ENCODE data around the gene MARCHF4.

The MARCHF4 gene

GRCh38 chr2:216371721-216372702 lies at the start of gene MARCHF4:
Gene MARCHF4 (minus strand): TSS chr2:216372483. CDS start chr2:216370260, 2,223 bp downstream.
- peak; percentile 35 for ATAC-seq (ENCODE audit: low read depth)
- peaks cover 11% of the 10 kb centered on the region for H3K4me1 Mint-ChIP-seq
- peaks cover 2% of the 10 kb centered on the region for H3K36me3 Mint-ChIP-seq
- no peak within 1 kb of the TSS for H3K27ac Mint-ChIP-seq
- peaks cover 35% of the 10 kb centered on the region for H3K27me3 Mint-ChIP-seq
- H3K4me3 Mint-ChIP-seq: no peak within 1 kb of the TSS
- H3K9me3 Mint-ChIP-seq: peaks cover 1% of the 10 kb centered on the region
- peak; percentile 34 to 59 for DNase-seq (ENCODE audit: low spot score in 2 of 2)

GRCh38 chr2:216420367-216421101 lies 48.3 kb upstream of the MARCHF4 start:
- peaks cover 15% of the 10 kb centered on the region for H3K4me1 Mint-ChIP-seq
- no peaks in the 10 kb centered on the region for H3K27me3 Mint-ChIP-seq
- no peak overlapping the region for H3K4me3 Mint-ChIP-seq
- ATAC-seq (ENCODE audit: low read depth) (no peak), DNase-seq (ENCODE audit: low spot score in 2 of 2) (no peak)
- H3K27ac Mint-ChIP-seq: no peak overlapping the region
- peaks cover 2% of the 10 kb centered on the region for H3K9me3 Mint-ChIP-seq
- H3K36me3 Mint-ChIP-seq: peaks cover 56% of the 10 kb centered on the region

- DNase-seq (ENCODE audit: low spot score in 2 of 2): no peak
- no peaks in the 10 kb centered on the region for H3K27me3 Mint-ChIP-seq
- H3K4me3 Mint-ChIP-seq: no peak overlapping the region
- H3K9me3 Mint-ChIP-seq: no peaks in the 10 kb centered on the region
- H3K27ac Mint-ChIP-seq: no peak overlapping the region
- peaks cover 15% of the 10 kb centered on the region for H3K4me1 Mint-ChIP-seq
- no peak for ATAC-seq (ENCODE audit: low read depth)
- H3K36me3 Mint-ChIP-seq: peaks cover 40% of the 10 kb centered on the region
Observed at GRCh38 chr2:216418981-216419380, 46.7 kb upstream of the MARCHF4 start.

GRCh38 chr2:216416571-216417307 lies 44.5 kb upstream of the MARCHF4 start:
- Mint-ChIP-seq H3K9me3 (no peaks in the 10 kb centered on the region), H3K4me1 (peaks cover 24% of the 10 kb centered on the region), H3K36me3 (peaks cover 26% of the 10 kb centered on the region), H3K4me3 (no peak overlapping the region), H3K27me3 (no peaks in the 10 kb centered on the region), H3K27ac (peak overlapping the region; percentile 49)
- no peak for DNase-seq (ENCODE audit: low spot score in 2 of 2)
- no peak for ATAC-seq (ENCODE audit: low read depth)

- Mint-ChIP-seq H3K4me1 (peaks cover 24% of the 10 kb centered on the region), H3K27me3 (no peaks in the 10 kb centered on the region)
- no peak for ATAC-seq (ENCODE audit: low read depth)
Observed at GRCh38 chr2:216415541-216415940, 43.3 kb upstream of the MARCHF4 start.

GRCh38 chr2:216414772-216415319 lies 42.6 kb upstream of the MARCHF4 start:
- H3K4me3 Mint-ChIP-seq: no peak overlapping the region
- ATAC-seq (ENCODE audit: low read depth) (no peak), DNase-seq (ENCODE audit: low spot score in 2 of 2) (no peak)
- H3K27ac Mint-ChIP-seq: no peak overlapping the region
- peaks cover 21% of the 10 kb centered on the region for H3K4me1 Mint-ChIP-seq
- H3K36me3 Mint-ChIP-seq: peaks cover 17% of the 10 kb centered on the region
- H3K9me3 Mint-ChIP-seq: no peaks in the 10 kb centered on the region
- no peaks in the 10 kb centered on the region for H3K27me3 Mint-ChIP-seq

More at GRCh38 chr2:216415541-216415940, 43.3 kb upstream of the MARCHF4 start:
- no peak overlapping the region for H3K4me3 Mint-ChIP-seq
- H3K36me3 Mint-ChIP-seq: peaks cover 23% of the 10 kb centered on the region
- DNase-seq (ENCODE audit: low spot score in 2 of 2): no peak
- no peak overlapping the region for H3K27ac Mint-ChIP-seq
- H3K9me3 Mint-ChIP-seq: no peaks in the 10 kb centered on the region

GRCh38 chr2:216413882-216414281 lies 41.6 kb upstream of the MARCHF4 start:
- H3K9me3 Mint-ChIP-seq: no peaks in the 10 kb centered on the region
- H3K4me1 Mint-ChIP-seq: peaks cover 21% of the 10 kb centered on the region
- H3K36me3 Mint-ChIP-seq: peaks cover 11% of the 10 kb centered on the region
- ATAC-seq (ENCODE audit: low read depth): no peak
- H3K27ac Mint-ChIP-seq: no peak overlapping the region
- peak overlapping the region; percentile 37 for H3K4me3 Mint-ChIP-seq
- no peak for DNase-seq (ENCODE audit: low spot score in 2 of 2)
- H3K27me3 Mint-ChIP-seq: no peaks in the 10 kb centered on the region

GRCh38 chr2:216412022-216412999 lies 40.0 kb upstream of the MARCHF4 start, which contains the start of gene SMARCAL1:
Gene SMARCAL1 (plus strand): TSS chr2:216412484. CDS start chr2:216414705, 2,221 bp downstream.
- H3K9me3 Mint-ChIP-seq: no peaks in the 10 kb centered on the region
- ATAC-seq (ENCODE audit: low read depth): peak; percentile 93
- peaks cover 13% of the 10 kb centered on the region for H3K4me1 Mint-ChIP-seq
- peak; percentile 98 to 99 for DNase-seq (ENCODE audit: low spot score in 2 of 2)
- peak within 1 kb of the TSS; percentile 94 for H3K27ac Mint-ChIP-seq
- peaks cover 4% of the 10 kb centered on the region for H3K36me3 Mint-ChIP-seq
- H3K27me3 Mint-ChIP-seq: peaks cover 3% of the 10 kb centered on the region
- peak within 1 kb of the TSS; percentile 97 for H3K4me3 Mint-ChIP-seq

GRCh38 chr2:216410550-216410949 lies 38.3 kb upstream of the MARCHF4 start:
- H3K4me3 Mint-ChIP-seq: no peak overlapping the region
- DNase-seq (ENCODE audit: low spot score in 2 of 2) (no peak), ATAC-seq (ENCODE audit: low read depth) (no peak)
- peaks cover 5% of the 10 kb centered on the region for H3K27me3 Mint-ChIP-seq
- no peak overlapping the region for H3K27ac Mint-ChIP-seq
- H3K36me3 Mint-ChIP-seq: peaks cover 2% of the 10 kb centered on the region
- peaks cover 9% of the 10 kb centered on the region for H3K4me1 Mint-ChIP-seq
- H3K9me3 Mint-ChIP-seq: no peaks in the 10 kb centered on the region

GRCh38 chr2:216408426-216409290 lies 36.4 kb upstream of the MARCHF4 start:
- H3K4me3 Mint-ChIP-seq: no peak overlapping the region
- H3K27ac Mint-ChIP-seq: no peak overlapping the region
- H3K27me3 Mint-ChIP-seq: peaks cover 6% of the 10 kb centered on the region
- peaks cover 8% of the 10 kb centered on the region for H3K4me1 Mint-ChIP-seq
- no peaks in the 10 kb centered on the region for H3K9me3 Mint-ChIP-seq
- no peak for ATAC-seq (ENCODE audit: low read depth)
- peaks cover 2% of the 10 kb centered on the region for H3K36me3 Mint-ChIP-seq
- no peak for DNase-seq (ENCODE audit: low spot score in 2 of 2)

GRCh38 chr2:216406826-216407225 lies 34.5 kb upstream of the MARCHF4 start:
- ATAC-seq (ENCODE audit: low read depth) (no peak), DNase-seq (ENCODE audit: low spot score in 2 of 2) (no peak)
- Mint-ChIP-seq H3K9me3 (no peaks in the 10 kb centered on the region), H3K36me3 (no peaks in the 10 kb centered on the region), H3K27ac (no peak overlapping the region), H3K4me3 (no peak overlapping the region), H3K27me3 (peaks cover 6% of the 10 kb centered on the region), H3K4me1 (no peaks in the 10 kb centered on the region)

GRCh38 chr2:216405588-216405987 lies 33.3 kb upstream of the MARCHF4 start:
- no peak for ATAC-seq (ENCODE audit: low read depth)
- Mint-ChIP-seq H3K27me3 (peaks cover 9% of the 10 kb centered on the region), H3K9me3 (peaks cover 1% of the 10 kb centered on the region), H3K4me3 (no peak overlapping the region), H3K27ac (no peak overlapping the region), H3K4me1 (no peaks in the 10 kb centered on the region), H3K36me3 (no peaks in the 10 kb centered on the region)
- no peak for DNase-seq (ENCODE audit: low spot score in 2 of 2)

Data from memory B cell (primary cell).